ENCODE data around the gene BICD1. TPM values are rescaled to one million over a fixed set of nuclear protein-coding genes. Genes with fewer than 3 reads are reported as not detected.

BICD1 gene
- total RNA-seq, 6 donors from 2014 or later = 11.3 to 44.0 (median 15.4) TPM

DNA sequence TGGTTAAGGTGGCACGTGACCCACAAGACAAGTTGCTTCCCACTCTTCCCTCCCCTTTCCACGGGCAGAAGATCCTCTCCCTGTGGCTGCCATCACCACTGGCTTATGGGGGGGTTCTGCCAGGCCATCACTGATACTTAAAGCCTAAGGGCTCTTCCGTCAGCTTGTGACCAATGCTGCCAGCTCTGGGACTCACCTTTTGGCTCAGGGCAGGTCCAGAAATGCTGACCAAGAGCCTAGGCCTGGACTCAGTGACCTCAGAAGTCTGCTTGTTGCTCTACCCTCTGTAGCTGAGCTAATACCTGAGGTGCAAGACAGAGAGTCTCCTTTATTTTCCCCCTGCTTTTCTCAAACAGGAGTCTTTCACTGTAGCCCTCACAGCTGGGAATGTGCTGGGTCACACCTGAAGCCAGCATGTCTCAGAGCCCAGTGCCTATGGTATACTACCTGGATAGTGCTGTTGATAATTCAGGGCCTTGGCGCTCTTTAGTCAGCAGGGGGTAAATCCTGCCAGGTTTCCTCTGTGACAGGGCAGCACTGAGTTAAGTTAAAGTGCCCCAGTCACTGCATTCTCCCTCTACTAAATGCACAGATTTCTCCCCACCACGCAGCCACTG is 312.4 kb downstream of the BICD1 start:
- Histone ChIP-seq H3K4me1 (peaks cover 15 to 27% (median 21%) of the 10 kb centered on the region in 4 donors), H3K27ac (peak overlapping the region in 1 of 4 donors; percentile 26), H3K9me3 (no peaks in the 10 kb centered on the region), H3K4me3 (no peak overlapping the region), H3K36me3 (no peaks in the 10 kb centered on the region), H3K27me3 (no peaks in the 10 kb centered on the region)
- WGBS, 2 donors = 62 to 89% methylated on average over 3 to 5 of the region's 5 CpGs
- TF ChIP-seq POLR2AphosphoS5 (IDR thresholded peaks at IDR 0.05) (no peak), EP300 (IDR thresholded peaks at IDR 0.05) (no peak), POLR2A (IDR thresholded peaks at IDR 0.05) (no peak)
- DNase-seq (no peak), ATAC-seq (ENCODE audit: low FRiP score in 2 of 2) (peak in 1 of 2 donors; percentile 15)

DNA sequence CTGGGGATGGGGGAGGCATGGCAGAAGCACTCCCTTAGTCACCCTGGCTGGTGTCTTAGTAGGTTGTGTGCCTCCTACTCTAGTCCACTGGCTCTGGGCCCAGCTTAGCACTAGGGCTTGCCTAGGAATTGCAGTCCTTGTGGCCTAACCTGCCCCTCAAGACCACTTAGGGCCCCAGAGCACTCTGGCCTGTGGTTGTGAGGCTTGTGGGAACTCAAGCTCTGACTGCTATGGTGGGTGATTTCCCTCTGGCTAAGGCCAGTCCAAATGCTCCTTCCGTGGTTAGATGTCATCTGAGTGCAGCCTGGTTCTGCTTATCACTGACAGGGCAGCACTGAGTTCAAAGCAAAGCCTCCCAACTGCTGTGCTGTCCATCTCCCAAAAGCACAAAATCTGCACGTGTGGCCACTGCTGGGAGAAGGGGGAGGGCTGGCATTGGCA is 312.9 kb downstream of the BICD1 start:
- H3K27me3 ChIP-seq = no peaks in the 10 kb centered on the region
- peaks cover 15 to 27% (median 21%) of the 10 kb centered on the region in 4 donors for H3K4me1 ChIP-seq
- H3K9me3 ChIP-seq = no peaks in the 10 kb centered on the region
- no peak overlapping the region for H3K4me3 ChIP-seq
- peak overlapping the region in 1 of 4 donors; percentile 26 for H3K27ac ChIP-seq
- H3K36me3 ChIP-seq = no peaks in the 10 kb centered on the region
- peak; percentile 31 to 79 for ATAC-seq (ENCODE audit: low FRiP score in 2 of 2)
- 0 to 9% methylated on average over 1 to 2 of the region's 2 CpGs for WGBS, 2 donors
- peak in 1 of 2 donors; percentile 83 for DNase-seq
- TF ChIP-seq POLR2AphosphoS5 (IDR thresholded peaks at IDR 0.05) (no peak), CTCF (IDR thresholded peaks at IDR 0.05) (no peak), EP300 (IDR thresholded peaks at IDR 0.05) (no peak), POLR2A (IDR thresholded peaks at IDR 0.05) (no peak)

GRCh38 chr12:32420356-32420755 is 313.7 kb downstream of the BICD1 start:
- Histone ChIP-seq H3K4me1 (peaks cover 15 to 27% (median 21%) of the 10 kb centered on the region in 4 donors), H3K4me3 (no peak overlapping the region), H3K27ac (no peak overlapping the region), H3K9me3 (no peaks in the 10 kb centered on the region), H3K36me3 (no peaks in the 10 kb centered on the region), H3K27me3 (no peaks in the 10 kb centered on the region)
- ATAC-seq (ENCODE audit: low FRiP score in 2 of 2) = no peak
- no peak for TF ChIP-seq POLR2AphosphoS5 (IDR thresholded peaks at IDR 0.05)
- TF ChIP-seq POLR2A (IDR thresholded peaks at IDR 0.05) = no peak
- DNase-seq = no peak
- 77 to 83% methylated on average over 2 of the region's 2 CpGs for WGBS, 2 donors

- H3K36me3 ChIP-seq = no peaks in the 10 kb centered on the region
- peak overlapping the region in 2 of 4 donors; percentile 3 to 15 for H3K27ac ChIP-seq
- TF ChIP-seq POLR2AphosphoS5 (IDR thresholded peaks at IDR 0.05) = no peak
- TF ChIP-seq EP300 (IDR thresholded peaks at IDR 0.05) = no peak
- no peak for TF ChIP-seq POLR2A (IDR thresholded peaks at IDR 0.05)
- TF ChIP-seq CTCF (IDR thresholded peaks at IDR 0.05) = no peak
- H3K9me3 ChIP-seq = peaks cover 0 to 5% (median 0%) of the 10 kb centered on the region in 4 donors
- H3K27me3 ChIP-seq = no peaks in the 10 kb centered on the region
- H3K4me1 ChIP-seq = peaks cover 15 to 27% (median 21%) of the 10 kb centered on the region in 4 donors
- ATAC-seq (ENCODE audit: low FRiP score in 2 of 2) = no peak
- no peak overlapping the region for H3K4me3 ChIP-seq
- DNase-seq = no peak
Measured at GRCh38 chr12:32423559-32423958, 316.9 kb downstream of the BICD1 start.

DNA sequence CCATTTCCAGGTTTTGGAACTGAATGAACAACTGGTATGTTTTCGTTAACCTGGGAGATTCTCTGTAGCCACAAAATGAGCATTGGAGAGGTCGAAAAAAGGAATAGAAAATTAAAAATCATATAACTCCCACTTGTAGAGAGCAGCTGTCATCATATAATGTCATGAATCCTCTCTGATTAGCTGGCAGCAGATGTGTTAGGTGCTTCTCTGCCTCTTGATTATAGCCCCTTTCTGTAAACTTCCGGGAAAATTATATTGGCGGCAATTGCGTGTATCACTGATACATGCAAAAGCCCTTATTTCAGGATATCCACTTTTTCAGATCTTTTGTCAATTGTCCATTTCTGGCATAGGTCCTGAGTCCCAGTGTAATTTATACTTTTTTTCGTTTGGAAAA is 324.4 kb downstream of the BICD1 start:
- TF ChIP-seq CTCF (IDR thresholded peaks at IDR 0.05) = no peak
- TF ChIP-seq EP300 (IDR thresholded peaks at IDR 0.05) = no peak
- no peak for TF ChIP-seq POLR2A (IDR thresholded peaks at IDR 0.05)
- no peak for TF ChIP-seq POLR2AphosphoS5 (IDR thresholded peaks at IDR 0.05)
- ATAC-seq (ENCODE audit: low FRiP score in 2 of 2) (no peak), DNase-seq (no peak)
- H3K4me1 ChIP-seq = peaks cover 0 to 9% (median 4%) of the 10 kb centered on the region in 4 donors
- peaks cover 0 to 3% (median 0%) of the 10 kb centered on the region in 4 donors for H3K36me3 ChIP-seq
- no peaks in the 10 kb centered on the region for H3K27me3 ChIP-seq
- H3K4me3 ChIP-seq = no peak overlapping the region
- H3K9me3 ChIP-seq = peaks cover 0 to 5% (median 2%) of the 10 kb centered on the region in 4 donors
- no peak overlapping the region for H3K27ac ChIP-seq
- 79 to 83% methylated on average over 6 of the region's 6 CpGs for WGBS, 2 donors

Small RNA genes lying within 50 kb of the gene (small RNA-seq; reads per million reads assigned to genes)
- gene AC048344.2 (0 reads per million in 4 donors), gene AC048344.3 (0 reads per million in 4 donors), gene RF00019 (0 reads per million in 4 donors)

Other genes with a start within 250 kb of the BICD1 start
- 100 to 1,000 TPM in 2 of 6 donors, 10 to 100 TPM in 4; 29.7 to 124 (median 64.8) TPM for gene RESF1, start 147.4 kb upstream of the BICD1 start, total RNA-seq